HFFc6 (cell line): ENCODE data around the gene AP5M1. TPM values are rescaled to one million over a fixed set of nuclear protein-coding genes. Genes with fewer than 3 reads are reported as not detected.

Source experiments
- DNase-seq: peaks from one replicate; pipeline ENCODE4 v3.0.0-alpha.2; 2018
- H3K27ac Mint-ChIP-seq: 2 replicates; pipeline ENCODE4 v1.8.0; 2020; ENCODE audit warnings: mild to moderate bottlenecking, mixed read lengths
- H3K27me3 Mint-ChIP-seq: 2 replicates; pipeline ENCODE4 v1.8.0; 2021; ENCODE audit warnings: mild to moderate bottlenecking, moderate library complexity, mixed read lengths; ENCODE audit not compliant: insufficient read depth
- H3K36me3 Mint-ChIP-seq: 2 replicates; pipeline ENCODE4 v1.8.0; 2021; ENCODE audit warnings: low read depth, mixed read lengths
- H3K4me1 Mint-ChIP-seq: 2 replicates; pipeline ENCODE4 v1.8.0; 2020; ENCODE audit warnings: low read depth, mixed read lengths
- H3K4me3 Mint-ChIP-seq: 2 replicates; pipeline ENCODE4 v1.8.0; 2020; ENCODE audit warnings: mild to moderate bottlenecking, moderate library complexity, mixed read lengths
- H3K9me3 Mint-ChIP-seq: 2 replicates; pipeline ENCODE4 v1.8.0; 2020; ENCODE audit warnings: mild to moderate bottlenecking, mixed read lengths
- total RNA-seq, 6 experiments: library from RNA; stranded (reverse); fragmentation: NEBNext Ultra II Directional; extraction: Animal tissue kit (Norgen Biotek cat#: 25700); gene quantifications; 2 replicates in 1 of 6; 3 replicates in 5 of 6; pipeline ENCODE4 v1.2.3, GENCODE V29; 2021
- TF ChIP-seq, protein P1 (sequence below): fragments of 200-600 bp; sonication (generic); IDR thresholded peaks from 2 replicates; pipeline ENCODE4 v1.5.0; 2021; ENCODE audit warnings: antibody characterized with exemption, mild to moderate bottlenecking

AP5M1 gene
- total RNA-seq, 6 experiments from 2014 or later = 37.2 to 54.9 (median 44.9) TPM

DNA sequence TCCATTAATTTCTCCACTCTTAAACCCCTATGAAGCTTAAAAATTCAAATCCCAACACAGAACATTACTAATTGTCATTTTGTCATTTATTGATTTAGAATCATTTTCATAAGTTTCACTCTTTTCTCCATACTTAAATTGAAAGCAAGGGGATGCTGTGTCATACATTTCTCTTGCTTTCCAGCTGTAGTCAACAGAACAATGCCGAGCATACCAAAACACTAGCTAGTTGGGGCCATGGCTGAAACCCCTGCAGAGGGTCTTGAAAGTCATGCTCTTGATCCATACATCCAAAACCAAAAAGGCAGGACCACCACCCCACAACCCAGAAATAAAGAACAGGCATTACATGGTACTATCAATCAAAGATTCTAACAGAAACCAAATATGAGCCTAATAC, 9.1 kb upstream of the AP5M1 start:
- H3K36me3 Mint-ChIP-seq = peaks cover 37% of the 10 kb centered on the region
- TF ChIP-seq, protein P1, sequence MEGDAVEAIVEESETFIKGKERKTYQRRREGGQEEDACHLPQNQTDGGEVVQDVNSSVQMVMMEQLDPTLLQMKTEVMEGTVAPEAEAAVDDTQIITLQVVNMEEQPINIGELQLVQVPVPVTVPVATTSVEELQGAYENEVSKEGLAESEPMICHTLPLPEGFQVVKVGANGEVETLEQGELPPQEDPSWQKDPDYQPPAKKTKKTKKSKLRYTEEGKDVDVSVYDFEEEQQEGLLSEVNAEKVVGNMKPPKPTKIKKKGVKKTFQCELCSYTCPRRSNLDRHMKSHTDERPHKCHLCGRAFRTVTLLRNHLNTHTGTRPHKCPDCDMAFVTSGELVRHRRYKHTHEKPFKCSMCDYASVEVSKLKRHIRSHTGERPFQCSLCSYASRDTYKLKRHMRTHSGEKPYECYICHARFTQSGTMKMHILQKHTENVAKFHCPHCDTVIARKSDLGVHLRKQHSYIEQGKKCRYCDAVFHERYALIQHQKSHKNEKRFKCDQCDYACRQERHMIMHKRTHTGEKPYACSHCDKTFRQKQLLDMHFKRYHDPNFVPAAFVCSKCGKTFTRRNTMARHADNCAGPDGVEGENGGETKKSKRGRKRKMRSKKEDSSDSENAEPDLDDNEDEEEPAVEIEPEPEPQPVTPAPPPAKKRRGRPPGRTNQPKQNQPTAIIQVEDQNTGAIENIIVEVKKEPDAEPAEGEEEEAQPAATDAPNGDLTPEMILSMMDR = no peak
- H3K9me3 Mint-ChIP-seq = 0 out of 2 replicates have a peak, but pooled peaks cover 5% of the 10 kb centered on the region
- H3K4me3 Mint-ChIP-seq = no peak overlapping the region
- DNase-seq = no peak
- peak overlapping the region; percentile 19; the same call in 1 of the 2 replicates for H3K27ac Mint-ChIP-seq
- peaks cover 48% of the 10 kb centered on the region for H3K4me1 Mint-ChIP-seq
- no peaks in the 10 kb centered on the region for H3K27me3 Mint-ChIP-seq

DNA sequence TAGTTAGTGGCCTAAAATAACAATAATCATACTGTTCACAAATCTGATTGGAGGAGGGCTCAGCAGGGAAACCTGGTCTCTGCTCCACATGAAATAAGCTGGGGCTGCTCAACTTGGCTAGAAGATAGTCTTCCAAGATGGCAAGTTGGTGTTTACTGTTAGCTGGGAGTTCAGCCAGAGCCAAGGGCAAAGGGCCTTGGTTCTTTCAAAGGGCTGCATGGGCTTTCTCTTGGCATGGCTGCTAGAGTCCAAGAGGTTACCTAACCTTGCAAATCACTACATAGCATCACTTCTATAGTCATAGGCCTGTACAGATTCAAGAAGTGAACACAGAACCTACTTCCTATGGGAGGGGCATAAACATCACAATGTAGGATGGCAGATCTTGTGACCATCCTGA, 7.2 kb upstream of the AP5M1 start:
- Mint-ChIP-seq H3K27me3 (no peaks in the 10 kb centered on the region), H3K36me3 (peaks cover 29% of the 10 kb centered on the region), H3K4me1 (peaks cover 65% of the 10 kb centered on the region), H3K27ac (peak overlapping the region; percentile 20; the same call in 1 of the 2 replicates), H3K9me3 (0 out of 2 replicates have a peak, but pooled peaks cover 5% of the 10 kb centered on the region), H3K4me3 (no peak overlapping the region)
- DNase-seq = no peak
- TF ChIP-seq, protein P1 = no peak

DNA sequence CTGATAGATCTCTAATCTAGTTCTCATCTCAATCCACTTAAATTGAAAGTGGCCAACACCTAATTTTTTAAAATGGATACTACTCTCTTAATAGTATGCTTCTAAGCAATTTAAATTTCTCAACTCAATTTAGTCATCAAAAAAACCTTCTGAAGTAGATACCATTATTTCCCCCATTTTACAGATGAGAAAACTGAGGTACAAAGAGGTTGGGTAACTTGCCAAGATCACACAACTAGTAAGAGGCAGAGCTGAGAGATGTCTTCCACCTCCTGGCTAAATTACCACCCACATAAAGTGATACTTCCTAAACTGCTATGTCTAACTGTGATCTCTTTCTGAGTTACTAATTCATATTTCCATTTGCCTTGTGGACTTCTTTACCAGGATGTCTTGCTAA, 6.7 kb upstream of the AP5M1 start:
- no peak overlapping the region for H3K27ac Mint-ChIP-seq
- H3K36me3 Mint-ChIP-seq = peaks cover 29% of the 10 kb centered on the region
- H3K27me3 Mint-ChIP-seq = no peaks in the 10 kb centered on the region
- no peak for DNase-seq
- H3K4me1 Mint-ChIP-seq = peaks cover 67% of the 10 kb centered on the region
- H3K9me3 Mint-ChIP-seq = 0 out of 2 replicates have a peak, but pooled peaks cover 5% of the 10 kb centered on the region
- no peak overlapping the region for H3K4me3 Mint-ChIP-seq
- TF ChIP-seq, protein P1 = no peak

DNA sequence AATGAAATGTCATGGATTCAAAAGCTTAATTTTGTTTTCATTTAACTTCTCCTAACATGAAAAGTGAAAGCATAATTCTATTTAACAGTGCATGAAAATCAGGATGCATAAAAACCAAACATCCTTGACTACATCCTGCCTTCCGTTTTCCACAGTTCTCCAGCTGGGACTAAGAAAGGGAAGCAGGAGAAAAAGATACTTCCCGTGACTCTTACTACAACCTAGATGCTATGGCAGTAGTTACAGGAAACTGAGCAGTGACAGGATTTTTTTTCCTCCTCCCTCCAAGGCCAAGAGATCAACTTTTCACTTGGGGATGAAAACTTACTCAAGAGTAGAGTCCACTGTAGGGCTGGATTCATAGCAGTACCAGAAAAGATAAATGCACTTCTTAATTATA, 2.7 kb upstream of the AP5M1 start:
- H3K4me1 Mint-ChIP-seq = peaks cover 67% of the 10 kb centered on the region
- TF ChIP-seq, protein P1 = no peak
- H3K27me3 Mint-ChIP-seq = no peaks in the 10 kb centered on the region; the same call in 1 of the 2 replicates
- H3K4me3 Mint-ChIP-seq = peak overlapping the region; percentile 78
- H3K9me3 Mint-ChIP-seq = peaks cover 17% of the 10 kb centered on the region
- peak overlapping the region; percentile 78 for H3K27ac Mint-ChIP-seq
- peaks cover 36% of the 10 kb centered on the region for H3K36me3 Mint-ChIP-seq
- DNase-seq = no peak

DNA sequence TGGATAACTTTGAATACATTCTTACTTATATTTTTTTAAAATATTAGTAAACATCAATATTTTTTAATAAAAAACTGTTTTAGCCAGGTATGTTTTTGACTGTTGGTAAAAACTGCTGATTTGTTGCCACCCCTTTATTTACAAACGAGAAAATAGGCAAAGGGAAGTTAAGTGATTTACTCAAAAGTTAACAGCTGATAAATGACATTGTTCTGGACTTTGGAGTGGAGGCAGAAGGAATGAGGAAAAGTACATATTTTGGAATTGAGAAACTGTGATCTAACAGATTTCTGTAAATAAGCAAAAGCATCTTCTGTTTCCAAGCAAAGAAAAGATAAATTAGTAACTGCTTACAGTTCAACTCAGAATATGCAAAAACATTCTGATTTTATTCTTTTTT, 4.5 kb downstream of the AP5M1 start:
- H3K4me3 Mint-ChIP-seq = no peak overlapping the region
- H3K36me3 Mint-ChIP-seq = peaks cover 54% of the 10 kb centered on the region
- DNase-seq = no peak
- TF ChIP-seq, protein P1 = no peak
- H3K27me3 Mint-ChIP-seq = no peaks in the 10 kb centered on the region; the same call in 1 of the 2 replicates
- peaks cover 44% of the 10 kb centered on the region for H3K4me1 Mint-ChIP-seq
- peaks cover 21% of the 10 kb centered on the region for H3K9me3 Mint-ChIP-seq
- no peak overlapping the region for H3K27ac Mint-ChIP-seq
